OCI-LY7 (cell line): Measurements from ENCODE around the gene PPBP. TPM values are rescaled to one million over a fixed set of nuclear protein-coding genes. Genes with fewer than 3 reads are reported as not detected.

Experiments used
- BruUV-seq: library from RNA; stranded (reverse); fragments of 400-500 nt; replicated peaks from 2 replicates; lab custom pipeline; 2021; lab: Mats Ljungman, UMichigan
- CTCF ChIA-PET: fragments of 300-600 bp; sonication (Branson Sonifier 250); formaldehyde crosslinking; loops from one replicate; lab custom pipeline; 2022; ENCODE audit warnings: antibody characterized with exemption; ENCODE audit not compliant: unreplicated experiment; lab: Charles Lee
- POLR2A ChIA-PET: fragments of 300-600 bp; sonication (Branson Sonifier 250); formaldehyde crosslinking; loops from one replicate; lab custom pipeline; 2022; ENCODE audit warnings: antibody characterized with exemption; lab: Charles Lee
- DNase-seq: peaks from one replicate; pipeline ENCODE4 v3.0.0-alpha.2; 2015; ENCODE audit warnings: low spot score
- H2AFZ ChIP-seq: fragments of 200-600 bp; sonication (generic), shearing (Covaris generic); 2 replicates; pipeline ENCODE4 v1.6.1; 2014; ENCODE audit warnings: mild to moderate bottlenecking, antibody characterized with exemption, low read length, moderate library complexity
- H3K27ac ChIP-seq: fragments of 200-600 bp; sonication (generic); 2 replicates; pipeline ENCODE4 v1.5.1; 2014; ENCODE audit warnings: mixed run types, low read depth, mild to moderate bottlenecking, moderate library complexity, low read length, inconsistent platforms; ENCODE audit not compliant: poor library complexity, severe bottlenecking
- H3K36me3 ChIP-seq: fragments of 200-600 bp; sonication (generic); 2 replicates; pipeline ENCODE4 v1.6.1; 2014; ENCODE audit warnings: mild to moderate bottlenecking, antibody characterized with exemption, low read length, moderate library complexity, mixed read lengths; ENCODE audit not compliant: insufficient read depth
- H3K4me1 ChIP-seq: fragments of 200-600 bp; sonication (generic); 2 replicates; pipeline ENCODE4 v1.5.1; 2014; ENCODE audit warnings: mild to moderate bottlenecking, low read length; ENCODE audit not compliant: insufficient read depth, poor library complexity, severe bottlenecking
- H3K4me2 ChIP-seq: fragments of 200-600 bp; sonication (generic); 2 replicates; pipeline ENCODE4 v1.6.1; 2014; ENCODE audit warnings: mild to moderate bottlenecking, low read length
- H3K4me3 ChIP-seq: fragments of 200-600 bp; sonication (generic); 2 replicates; pipeline ENCODE4 v1.5.1; 2014; ENCODE audit warnings: mild to moderate bottlenecking, low read depth, low read length; ENCODE audit not compliant: poor library complexity, severe bottlenecking
- H3K79me2 ChIP-seq: fragments of 200-600 bp; sonication (generic); 2 replicates; pipeline ENCODE4 v1.6.1; 2016; ENCODE audit warnings: low read depth, mild to moderate bottlenecking, low read length, moderate library complexity, mixed read lengths; ENCODE audit not compliant: insufficient read depth
- H3K9me2 ChIP-seq: fragments of 200-600 bp; sonication (generic); 2 replicates; pipeline ENCODE4 v1.6.1; 2016; ENCODE audit warnings: mild to moderate bottlenecking, low read length, mixed read lengths; ENCODE audit not compliant: insufficient read depth
- H3K9me3 ChIP-seq: fragments of 200-600 bp; sonication (generic); 2 replicates; pipeline ENCODE4 v1.6.1; 2014; ENCODE audit warnings: mild to moderate bottlenecking, mixed run types, low read length, mixed read lengths
- H4K20me1 ChIP-seq: fragments of 200-600 bp; sonication (generic); 2 replicates; pipeline ENCODE4 v1.6.1; 2014; ENCODE audit warnings: mild to moderate bottlenecking, antibody characterized with exemption, low read length, moderate library complexity, mixed read lengths; ENCODE audit not compliant: insufficient read depth
- CTCF ChIP-seq: fragments of 200-600 bp; sonication (generic); conservative IDR thresholded peaks from 2 replicates; pipeline ENCODE4 v1.5.1; 2014; ENCODE audit warnings: mild to moderate bottlenecking, antibody characterized with exemption, low read length, moderate library complexity, mixed read lengths
- EZH2phosphoT487 ChIP-seq: fragments of 200-600 bp; sonication (generic); IDR thresholded peaks from 2 replicates; pipeline ENCODE4 v1.6.1; 2018; ENCODE audit warnings: low read depth, borderline replicate concordance, mild to moderate bottlenecking, mixed run types, antibody characterized with exemption, low read length, moderate library complexity, mixed read lengths
- intact Hi-C: fragments of 100-400 bp; cut with micrococcal nuclease; formaldehyde crosslinking; loops from one replicate; pipeline ENCODE4 v1.10.0; 2022; ENCODE audit not compliant: unreplicated experiment
- total RNA-seq, 2 experiments: library from RNA; depleted of rRNA in 1 of 2; stranded (reverse); fragments of >200 nt in 1 of 2; shearing (Covaris generic) in 1 of 2; gene quantifications; 2 replicates each; pipeline ENCODE4 v1.2.3, GENCODE V29; 2014 to 2022

Gene PPBP
- total RNA-seq, 2 experiments from 2014 or later, result not detected

- no peak for DNase-seq
- CTCF ChIA-PET, result no interaction called here
- H4K20me1 ChIP-seq, result no peaks in the 10 kb centered on the region
- POLR2A ChIA-PET, result no interaction called here
- no peak overlapping the region for H3K4me3 ChIP-seq
- H3K4me2 ChIP-seq, result no peak overlapping the region
- TF ChIP-seq CTCF (no peak), EZH2phosphoT487 (no peak)
- no peaks in the 10 kb centered on the region for H3K79me2 ChIP-seq
- H3K9me2 ChIP-seq, result no peaks in the 10 kb centered on the region
- H3K27ac ChIP-seq, result no peak overlapping the region
- no peak overlapping the region for H2AFZ ChIP-seq
- no TSS peak for BruUV-seq
- intact Hi-C loops, result no loop called here
- no peaks in the 10 kb centered on the region for H3K9me3 ChIP-seq
- no peaks in the 10 kb centered on the region for H3K4me1 ChIP-seq
- H3K36me3 ChIP-seq, result no peaks in the 10 kb centered on the region
Observed at GRCh38 chr4:73974352-73974751, 13.6 kb downstream of the PPBP start.

- H2AFZ ChIP-seq, result no peak overlapping the region
- H3K27ac ChIP-seq, result no peak overlapping the region
- CTCF ChIA-PET, result no interaction called here
- H3K4me1 ChIP-seq, result no peaks in the 10 kb centered on the region
- POLR2A ChIA-PET, result no interaction called here
- H3K36me3 ChIP-seq, result no peaks in the 10 kb centered on the region
- no peaks in the 10 kb centered on the region for H3K9me3 ChIP-seq
- TF ChIP-seq CTCF (no peak), EZH2phosphoT487 (no peak)
- no peak overlapping the region for H3K4me3 ChIP-seq
- DNase-seq, result no peak
- no peak overlapping the region for H3K4me2 ChIP-seq
- no TSS peak for BruUV-seq
- intact Hi-C loops, result no loop called here
- no peaks in the 10 kb centered on the region for H3K9me2 ChIP-seq
- no peaks in the 10 kb centered on the region for H4K20me1 ChIP-seq
- no peaks in the 10 kb centered on the region for H3K79me2 ChIP-seq
Observed at GRCh38 chr4:73970945-73971344, 17.0 kb downstream of the PPBP start.

GRCh38 chr4:73970011-73970410 is 18.0 kb downstream of the PPBP start:
- POLR2A ChIA-PET, result interaction anchor here (0.6 kb wide), 1 partner anchor 70 kb away, joined by 3 read pairs; no protein-coding TSS in a partner anchor
- Histone ChIP-seq H4K20me1 (no peaks in the 10 kb centered on the region), H3K4me2 (no peak overlapping the region), H3K4me1 (no peaks in the 10 kb centered on the region), H3K27ac (no peak overlapping the region), H3K79me2 (no peaks in the 10 kb centered on the region), H3K9me2 (no peaks in the 10 kb centered on the region), H3K36me3 (no peaks in the 10 kb centered on the region), H3K4me3 (no peak overlapping the region), H3K9me3 (no peaks in the 10 kb centered on the region), H2AFZ (no peak overlapping the region)
- intact Hi-C loops, result no loop called here
- TF ChIP-seq CTCF, result no peak
- no peak for TF ChIP-seq EZH2phosphoT487
- no TSS peak for BruUV-seq
- CTCF ChIA-PET, result no interaction called here
- DNase-seq, result no peak
